Lower leg skin (tissue), 3 donors: ENCODE results near the gene KRT78.

Experiments used
- POLR2A ChIP-seq, 2 donors: fragments of 450-650 bp; IDR thresholded peaks; one replicate each; pipeline ENCODE4 v1.6.1; 2016 to 2017; ENCODE audit warnings: antibody characterized with exemption in 2 of 2, mild to moderate bottlenecking in 1 of 2, moderate library complexity in 1 of 2
- TF ChIP-seq, protein P1 (sequence below), 3 donors: fragments of 450-650 bp; IDR thresholded peaks; one replicate each; pipeline ENCODE4 v1.5.1; 2016; ENCODE audit warnings: antibody characterized with exemption in 3 of 3, mild to moderate bottlenecking in 3 of 3, moderate library complexity in 2 of 3

DNA sequence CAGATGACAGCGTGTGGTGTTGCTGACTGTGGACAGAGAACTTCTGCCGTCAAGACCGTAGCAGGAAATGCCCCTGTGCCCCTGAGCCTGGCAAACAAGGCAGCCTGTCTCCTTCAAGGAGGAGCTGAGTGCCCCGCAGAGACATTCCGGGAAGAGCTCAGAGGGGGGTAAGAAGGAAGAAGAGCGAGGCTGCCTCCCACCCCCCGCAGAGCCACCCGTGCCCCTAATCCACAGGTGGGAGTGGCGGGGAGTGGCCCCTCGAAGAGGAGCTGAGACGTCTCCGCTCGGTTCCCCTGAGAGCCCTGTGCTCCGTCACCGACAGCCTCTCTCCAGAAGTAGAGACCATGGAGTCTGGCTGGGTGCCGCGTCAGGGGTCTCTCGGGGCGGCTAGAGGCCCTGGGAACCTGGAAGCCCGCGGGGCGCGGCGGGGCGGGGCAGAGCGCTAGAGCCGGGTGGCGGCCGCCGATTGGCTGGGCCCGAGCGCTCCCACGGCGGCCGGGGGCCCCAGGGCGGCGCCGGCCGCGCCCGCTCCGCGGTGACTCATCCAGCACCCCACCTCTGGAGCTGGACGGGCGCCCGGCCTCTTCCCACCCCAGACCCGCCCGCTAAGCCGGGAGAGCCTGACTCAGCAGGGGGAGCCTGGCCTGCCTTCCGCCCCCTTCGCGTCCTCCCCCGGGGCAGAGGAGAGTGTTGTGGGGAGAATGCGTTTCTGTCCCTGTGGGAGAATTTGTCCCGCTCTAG lies 25.2 kb upstream of the KRT78 start:
- TF ChIP-seq, protein P1, sequence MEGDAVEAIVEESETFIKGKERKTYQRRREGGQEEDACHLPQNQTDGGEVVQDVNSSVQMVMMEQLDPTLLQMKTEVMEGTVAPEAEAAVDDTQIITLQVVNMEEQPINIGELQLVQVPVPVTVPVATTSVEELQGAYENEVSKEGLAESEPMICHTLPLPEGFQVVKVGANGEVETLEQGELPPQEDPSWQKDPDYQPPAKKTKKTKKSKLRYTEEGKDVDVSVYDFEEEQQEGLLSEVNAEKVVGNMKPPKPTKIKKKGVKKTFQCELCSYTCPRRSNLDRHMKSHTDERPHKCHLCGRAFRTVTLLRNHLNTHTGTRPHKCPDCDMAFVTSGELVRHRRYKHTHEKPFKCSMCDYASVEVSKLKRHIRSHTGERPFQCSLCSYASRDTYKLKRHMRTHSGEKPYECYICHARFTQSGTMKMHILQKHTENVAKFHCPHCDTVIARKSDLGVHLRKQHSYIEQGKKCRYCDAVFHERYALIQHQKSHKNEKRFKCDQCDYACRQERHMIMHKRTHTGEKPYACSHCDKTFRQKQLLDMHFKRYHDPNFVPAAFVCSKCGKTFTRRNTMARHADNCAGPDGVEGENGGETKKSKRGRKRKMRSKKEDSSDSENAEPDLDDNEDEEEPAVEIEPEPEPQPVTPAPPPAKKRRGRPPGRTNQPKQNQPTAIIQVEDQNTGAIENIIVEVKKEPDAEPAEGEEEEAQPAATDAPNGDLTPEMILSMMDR (IDR thresholded peaks at IDR 0.05), result no peak
- TF ChIP-seq POLR2A (IDR thresholded peaks at IDR 0.05), result no peak
